Activated CD4-positive, alpha-beta T cell treated with anti-CD3 and anti-CD28 coated beads, Interleukin-2, amount 10 ng/mL, durations not matched to agents 24 days and 14 days (primary cell): ENCODE results near the gene DRAM2. TPM values are rescaled to one million over a fixed set of nuclear protein-coding genes. Genes with fewer than 3 reads are reported as not detected.
"Not testable (repeated sequence)": the region's sequence is repeated elsewhere in the genome, so short reads cannot be mapped to it uniquely, and the experiment has no call there.

Experiments used
- DNase-seq: peaks from one replicate; pipeline ENCODE4 v3.0.0; 2022
- H3K27ac Mint-ChIP-seq: one replicate; pipeline ENCODE4 v1.8.0; 2022; ENCODE audit warnings: mild to moderate bottlenecking, mixed read lengths
- H3K27me3 Mint-ChIP-seq: one replicate; pipeline ENCODE4 v1.8.0; 2022; ENCODE audit warnings: mixed read lengths
- H3K36me3 Mint-ChIP-seq: one replicate; pipeline ENCODE4 v1.8.0; 2022; ENCODE audit warnings: low read depth, mild to moderate bottlenecking, mixed read lengths
- H3K4me1 Mint-ChIP-seq: one replicate; pipeline ENCODE4 v1.8.0; 2021; ENCODE audit warnings: mixed read lengths
- H3K4me3 Mint-ChIP-seq: one replicate; pipeline ENCODE4 v1.8.0; 2022; ENCODE audit warnings: mild to moderate bottlenecking, moderate library complexity, mixed read lengths
- H3K9me3 Mint-ChIP-seq: one replicate; pipeline ENCODE4 v1.8.0; 2021; ENCODE audit warnings: mixed read lengths
- intact Hi-C: fragments of 100-400 bp; cut with micrococcal nuclease; formaldehyde crosslinking; loops from one replicate; pipeline ENCODE4 v1.15.1; 2023
- total RNA-seq: library from RNA; stranded (reverse); gene quantifications from 2 replicates; pipeline ENCODE4 v1.2.3, GENCODE V29; 2022

Gene DRAM2
- total RNA-seq, 1 donor from 2014 or later: 26.5 TPM

DNA sequence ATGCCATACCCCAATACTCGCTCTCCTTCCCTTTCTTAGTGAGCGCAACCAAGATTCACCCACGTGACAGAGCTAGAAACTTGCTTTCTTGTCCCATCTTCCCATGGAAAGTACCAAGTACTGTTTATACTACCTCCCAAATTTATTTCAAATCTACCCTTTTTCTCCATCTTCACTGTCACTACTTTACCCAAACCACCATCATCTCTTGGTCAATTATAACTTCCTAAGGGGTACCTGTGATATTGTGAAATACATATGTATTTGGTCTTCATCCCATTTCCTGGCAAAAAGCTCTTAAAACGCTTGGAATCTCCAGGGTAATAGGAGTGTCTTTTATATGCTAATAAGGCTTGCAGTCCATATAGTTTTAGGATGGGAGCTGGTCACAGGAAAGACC, 8.2 kb downstream of the DRAM2 start:
- H3K36me3 Mint-ChIP-seq: peaks cover 44% of the 10 kb centered on the region
- H3K4me1 Mint-ChIP-seq: peaks cover 22% of the 10 kb centered on the region
- H3K27ac Mint-ChIP-seq: no peak overlapping the region
- no peak overlapping the region for H3K4me3 Mint-ChIP-seq
- H3K27me3 Mint-ChIP-seq: no peaks in the 10 kb centered on the region
- intact Hi-C loops: no loop called here
- no peaks in the 10 kb centered on the region for H3K9me3 Mint-ChIP-seq
- DNase-seq: no peak

DNA sequence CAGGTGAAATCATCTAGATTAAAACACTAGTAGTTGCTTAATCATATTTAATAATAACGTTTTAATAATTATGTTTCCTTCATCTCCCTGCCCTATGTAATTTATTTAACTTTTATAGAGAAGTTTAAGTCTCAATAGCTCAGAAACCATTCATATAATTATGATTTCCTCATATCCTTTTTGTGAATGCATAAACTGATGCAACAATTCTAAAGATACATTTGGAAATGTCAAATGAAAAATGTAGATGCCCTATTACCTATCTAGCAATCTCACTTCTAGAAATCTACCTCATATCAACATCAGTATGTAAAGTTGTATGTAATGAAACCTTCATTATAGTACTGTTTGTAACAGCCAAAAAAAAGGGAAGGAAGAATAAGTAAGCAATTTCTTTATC, 10.5 kb downstream of the DRAM2 start:
- intact Hi-C loops: no loop called here
- Mint-ChIP-seq H3K36me3 (peaks cover 43% of the 10 kb centered on the region), H3K27ac (no peak overlapping the region), H3K9me3 (no peaks in the 10 kb centered on the region), H3K4me1 (peaks cover 22% of the 10 kb centered on the region), H3K27me3 (no peaks in the 10 kb centered on the region), H3K4me3 (no peak overlapping the region)
- DNase-seq: no peak

DNA sequence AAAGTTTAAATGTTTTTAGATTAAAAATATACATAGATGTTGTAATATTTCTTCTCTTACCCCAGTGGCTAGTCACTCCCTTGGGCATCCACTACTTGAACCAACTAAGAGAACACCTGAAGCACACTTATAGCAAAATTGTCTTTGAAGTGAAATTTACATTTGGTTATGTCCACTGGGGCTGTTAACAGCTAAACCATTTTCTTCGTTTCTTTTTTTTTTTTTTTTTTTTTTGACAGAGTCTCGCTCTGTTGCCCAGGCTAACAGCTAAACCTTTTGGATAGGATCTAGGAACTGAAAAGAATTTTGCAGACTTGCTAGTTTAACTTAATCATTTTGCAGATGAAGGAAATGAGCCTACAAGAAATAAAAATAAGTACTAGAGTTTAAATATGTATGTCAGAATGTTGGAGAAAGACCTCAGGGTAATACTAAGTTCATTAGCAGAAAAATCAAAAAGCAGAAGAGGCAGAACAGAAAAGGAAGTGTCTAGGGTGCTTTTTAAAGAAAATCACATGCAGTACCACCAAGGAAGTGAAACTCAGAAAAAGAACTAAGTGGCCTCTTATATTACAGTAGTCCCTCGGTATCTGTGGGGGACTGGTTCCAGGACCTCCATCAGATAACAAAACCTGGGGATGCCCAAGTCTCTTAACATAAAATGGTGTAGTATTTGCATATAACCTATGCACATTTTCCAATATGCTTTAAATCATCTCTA, 11.8 kb downstream of the DRAM2 start:
- no peak for DNase-seq
- Mint-ChIP-seq H3K4me1 (peaks cover 20% of the 10 kb centered on the region), H3K4me3 (peak overlapping the region; percentile 12), H3K27ac (no peak overlapping the region), H3K9me3 (no peaks in the 10 kb centered on the region), H3K27me3 (no peaks in the 10 kb centered on the region), H3K36me3 (peaks cover 50% of the 10 kb centered on the region)
- intact Hi-C loops: no loop called here

DNA sequence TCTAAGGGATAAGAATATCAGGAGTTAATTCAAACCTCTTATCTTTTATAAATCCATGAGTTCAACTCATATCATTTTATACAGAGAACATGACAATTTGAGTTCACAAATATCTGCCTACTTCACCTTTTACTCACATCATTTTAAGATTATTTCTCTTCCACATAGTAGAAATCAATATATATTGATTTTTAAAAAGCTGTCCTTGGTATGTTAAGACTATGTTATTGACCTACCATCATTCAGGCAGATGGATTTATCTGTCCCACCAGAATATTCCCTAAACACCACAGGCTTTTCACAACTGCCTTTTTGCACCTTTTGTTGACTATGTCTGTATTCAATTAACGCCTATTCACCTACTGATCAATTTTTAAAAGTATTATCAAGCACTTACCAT, 13.5 kb downstream of the DRAM2 start:
- no peak for DNase-seq
- intact Hi-C loops: no loop called here
- Mint-ChIP-seq H3K36me3 (peaks cover 53% of the 10 kb centered on the region), H3K27ac (no peak overlapping the region), H3K4me1 (peaks cover 14% of the 10 kb centered on the region), H3K4me3 (no peak overlapping the region), H3K27me3 (no peaks in the 10 kb centered on the region), H3K9me3 (no peaks in the 10 kb centered on the region)

DNA sequence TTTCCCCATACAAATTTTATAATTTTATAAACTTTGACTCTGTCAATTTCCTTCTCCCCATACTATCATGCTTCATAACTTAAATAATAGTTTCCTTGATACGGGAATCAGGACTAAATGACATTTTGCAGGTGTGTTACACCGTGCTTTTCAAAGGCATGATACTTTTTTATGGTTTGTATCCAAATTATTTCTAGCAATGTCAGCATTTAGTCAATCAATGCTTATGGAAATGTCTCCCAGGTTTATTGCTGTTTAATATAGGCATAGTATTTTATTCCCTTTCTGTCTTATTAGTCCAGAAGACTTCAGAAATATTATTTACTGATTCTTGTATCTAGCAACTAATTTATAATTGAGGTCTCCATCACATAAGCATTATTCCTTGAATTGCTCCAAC, 23.4 kb downstream of the DRAM2 start:
- Mint-ChIP-seq H3K27me3 (no peaks in the 10 kb centered on the region), H3K36me3 (peaks cover 37% of the 10 kb centered on the region), H3K27ac (no peak overlapping the region), H3K4me3 (no peak overlapping the region), H3K9me3 (no peaks in the 10 kb centered on the region), H3K4me1 (no peaks in the 10 kb centered on the region)
- no peak for DNase-seq
- intact Hi-C loops: no loop called here

DNA sequence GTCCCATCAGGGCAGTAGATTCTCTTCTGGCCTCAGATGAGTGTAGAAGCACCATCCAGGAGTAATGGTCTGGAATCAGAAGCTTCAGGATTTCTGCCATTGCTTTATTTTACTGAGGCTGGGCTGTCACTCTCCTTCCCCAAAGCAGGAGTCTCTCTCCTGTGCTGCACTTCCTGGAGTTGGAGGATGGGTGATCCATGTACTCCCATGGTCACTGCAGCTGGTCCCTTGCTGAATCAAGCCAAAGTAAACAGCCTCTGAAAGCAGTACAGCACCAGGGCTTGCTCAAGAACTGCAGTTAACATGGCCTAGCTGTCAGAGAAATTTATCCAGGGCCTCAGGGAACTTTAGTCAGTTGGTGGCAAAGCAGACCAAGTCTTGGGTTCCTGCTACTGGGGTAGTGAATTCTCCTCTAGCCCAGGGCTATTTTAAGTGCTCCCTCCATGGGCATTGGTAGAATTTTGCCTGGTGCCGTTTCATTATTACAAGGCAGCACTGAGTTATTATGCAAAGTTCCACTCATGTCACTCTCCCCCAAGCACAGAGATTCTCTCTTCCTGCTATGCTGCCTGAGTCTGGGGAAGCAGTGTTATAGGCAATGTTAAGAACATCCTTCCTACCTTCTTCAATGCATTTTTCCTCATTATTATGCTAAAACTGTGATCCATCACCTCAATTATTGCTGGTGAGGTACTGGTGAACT, 29.5 kb downstream of the DRAM2 start:
- no peak for DNase-seq
- Mint-ChIP-seq H3K27ac (no peak overlapping the region), H3K4me1 (no peaks in the 10 kb centered on the region), H3K9me3 (peaks cover 12% of the 10 kb centered on the region), H3K27me3 (peaks cover 1% of the 10 kb centered on the region), H3K36me3 (peaks cover 15% of the 10 kb centered on the region), H3K4me3 (no peak overlapping the region)
- intact Hi-C loops: no loop called here

DNA sequence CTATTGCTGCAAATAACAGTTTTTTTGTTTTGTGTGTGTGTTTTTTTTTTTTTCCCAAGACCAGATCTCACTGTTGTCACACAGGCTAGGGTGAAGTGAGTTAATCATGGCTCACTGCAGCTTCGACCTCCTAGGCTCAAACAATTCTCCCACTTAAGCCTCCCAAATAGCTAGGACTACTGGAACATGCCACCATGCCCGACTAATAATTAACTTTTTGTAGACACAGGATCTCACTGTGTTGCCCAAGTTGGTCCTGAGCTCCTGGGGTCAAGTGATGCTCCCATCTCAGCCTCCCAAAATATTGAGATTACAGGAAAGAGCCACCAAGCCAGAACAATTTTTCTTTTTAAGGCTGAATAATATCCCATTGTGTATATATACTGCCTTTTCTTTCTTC, 34.9 kb downstream of the DRAM2 start:
- Mint-ChIP-seq H3K4me3 (no peak overlapping the region), H3K27ac (no peak overlapping the region)

DNA sequence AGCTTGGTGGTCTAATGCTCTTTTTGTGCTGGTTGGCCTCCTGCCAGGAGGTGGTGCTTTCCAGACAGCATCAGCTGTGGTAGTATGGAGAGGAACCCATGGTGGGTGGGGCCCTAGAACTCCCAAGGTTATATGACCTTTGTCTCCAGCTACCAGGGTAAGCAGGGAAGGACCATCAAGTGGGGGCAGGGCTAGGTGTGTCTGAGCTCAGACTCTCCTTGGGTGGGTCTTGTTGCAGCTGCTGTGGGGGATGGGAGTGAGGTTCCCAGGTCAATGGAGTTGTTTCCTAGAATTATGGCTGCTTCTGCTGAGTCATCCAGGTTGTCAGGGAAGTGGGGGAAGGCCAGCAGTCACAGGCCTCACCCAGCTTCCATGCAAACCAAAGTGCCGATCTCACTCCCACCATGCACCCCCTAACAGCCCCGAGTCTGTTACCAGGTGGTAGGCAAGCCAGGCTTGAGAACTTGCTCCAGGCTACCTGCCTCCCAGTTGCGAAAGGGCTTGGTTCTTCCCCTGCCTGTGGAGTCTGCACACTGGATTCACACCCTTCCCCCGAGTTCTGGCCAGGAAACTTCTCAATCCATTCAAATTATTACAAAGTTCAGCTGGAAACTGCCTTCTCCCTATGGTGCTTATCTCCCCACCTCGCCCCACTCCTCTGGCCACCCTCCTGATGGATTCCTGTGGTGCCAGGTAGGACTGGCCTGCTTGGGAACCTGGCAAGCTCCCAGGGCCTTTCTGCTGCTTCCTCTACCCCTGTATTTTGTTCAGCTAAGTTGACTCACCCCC, 37.8 kb downstream of the DRAM2 start:
- intact Hi-C loops: no loop called here
- Mint-ChIP-seq H3K4me1 (no peaks in the 10 kb centered on the region), H3K4me3 (no peak overlapping the region), H3K27me3 (peaks cover 4% of the 10 kb centered on the region), H3K36me3 (no peaks in the 10 kb centered on the region), H3K27ac (no peak overlapping the region), H3K9me3 (peaks cover 36% of the 10 kb centered on the region)
- DNase-seq: no peak

More for the DNA sequence above, 34.9 kb downstream of the DRAM2 start:
- H3K4me1 Mint-ChIP-seq: no peaks in the 10 kb centered on the region
- intact Hi-C loops: no loop called here
- peaks cover 4% of the 10 kb centered on the region for H3K27me3 Mint-ChIP-seq
- no peak for DNase-seq
- H3K36me3 Mint-ChIP-seq: peaks cover 4% of the 10 kb centered on the region
- peaks cover 34% of the 10 kb centered on the region for H3K9me3 Mint-ChIP-seq

DNA sequence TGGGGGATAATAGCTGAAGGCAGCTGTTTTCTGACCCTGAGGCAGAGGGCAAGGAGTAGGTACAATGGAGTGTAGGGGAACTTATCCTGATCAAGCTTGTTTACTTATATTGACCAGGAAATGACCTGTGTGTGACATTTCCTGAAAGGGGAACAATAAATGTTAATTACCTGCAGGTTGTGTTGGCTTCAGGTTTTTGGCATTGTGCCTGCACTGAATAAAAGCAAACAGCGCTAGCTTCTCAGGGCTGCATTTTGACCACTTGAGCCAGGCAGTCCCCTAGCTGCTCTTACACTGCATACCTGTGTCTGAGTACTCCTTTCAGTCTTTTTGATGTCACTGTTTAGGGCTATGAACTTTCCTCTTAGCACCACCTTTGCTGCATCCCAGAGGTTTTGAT, 40.6 kb downstream of the DRAM2 start:
- no peak overlapping the region for H3K4me3 Mint-ChIP-seq
- H3K9me3 Mint-ChIP-seq: peaks cover 40% of the 10 kb centered on the region
- H3K27ac Mint-ChIP-seq: no peak overlapping the region
- no peak for DNase-seq
- peaks cover 2% of the 10 kb centered on the region for H3K27me3 Mint-ChIP-seq
- H3K36me3 Mint-ChIP-seq: no peaks in the 10 kb centered on the region
- intact Hi-C loops: no loop called here
- no peaks in the 10 kb centered on the region for H3K4me1 Mint-ChIP-seq

DNA sequence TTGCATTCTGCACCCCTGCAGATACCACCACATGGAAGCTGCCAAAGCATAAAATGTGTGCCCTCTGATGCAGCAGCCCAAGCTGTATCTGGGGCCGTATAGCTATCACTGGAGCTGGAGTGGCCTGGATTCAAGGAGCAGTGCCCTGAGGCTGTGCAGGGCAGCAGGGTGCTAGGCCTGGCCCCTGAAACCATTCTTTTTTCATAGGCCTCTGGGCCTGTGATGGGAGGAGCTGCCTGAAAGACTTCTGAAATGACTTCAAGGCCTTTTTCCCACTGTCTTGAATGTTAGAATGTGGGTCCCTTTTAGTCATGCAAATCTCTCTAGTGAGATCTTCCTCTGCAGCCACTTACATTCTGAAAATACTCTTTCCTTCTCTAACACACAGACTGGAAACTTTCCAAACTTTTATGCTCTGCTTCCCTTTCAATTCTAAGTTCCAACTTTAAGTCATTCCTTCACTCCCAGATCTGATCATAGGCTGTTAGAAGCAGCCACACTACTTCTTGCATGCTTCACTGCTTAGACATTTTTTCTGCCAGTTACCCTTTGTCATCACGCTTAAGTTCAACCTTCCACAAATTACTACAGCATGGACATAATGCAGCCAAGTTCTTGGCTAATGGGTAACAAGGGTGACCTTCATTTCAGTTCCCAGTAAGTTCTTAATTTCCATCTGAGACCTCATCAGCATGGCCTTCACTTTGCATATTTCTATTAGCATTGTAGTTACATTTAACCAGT, 42.4 kb downstream of the DRAM2 start:
- Mint-ChIP-seq H3K27me3 (peaks cover 6% of the 10 kb centered on the region), H3K36me3 (no peaks in the 10 kb centered on the region), H3K27ac (no peak overlapping the region), H3K4me3 (no peak overlapping the region), H3K4me1 (no peaks in the 10 kb centered on the region), H3K9me3 (peaks cover 49% of the 10 kb centered on the region)
- intact Hi-C loops: no loop called here
- DNase-seq: no peak

DNA sequence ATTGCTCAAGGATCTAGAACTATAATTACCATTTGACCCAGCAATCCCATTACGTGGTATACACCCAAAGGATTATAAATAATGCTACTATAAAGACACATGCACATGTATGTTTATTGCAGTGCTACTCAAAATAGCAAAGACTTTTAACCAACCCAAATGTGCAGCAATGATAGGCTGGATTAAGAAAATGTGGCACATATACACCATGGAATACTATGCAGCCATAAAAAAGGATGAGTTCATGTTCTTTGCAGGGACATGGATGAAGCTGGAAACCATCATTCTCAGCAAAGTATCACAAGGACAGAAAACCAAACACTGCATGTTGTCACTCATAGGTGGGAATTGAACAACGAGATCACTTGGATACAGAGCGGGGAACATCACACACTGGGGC, 44.5 kb downstream of the DRAM2 start:
- DNase-seq, intact Hi-C loops, H3K36me3 Mint-ChIP-seq, H3K4me3 Mint-ChIP-seq, H3K27ac Mint-ChIP-seq, H3K27me3 Mint-ChIP-seq, H3K4me1 Mint-ChIP-seq: not testable (repeated sequence)
- peaks cover 39% of the 10 kb centered on the region for H3K9me3 Mint-ChIP-seq

DNA sequence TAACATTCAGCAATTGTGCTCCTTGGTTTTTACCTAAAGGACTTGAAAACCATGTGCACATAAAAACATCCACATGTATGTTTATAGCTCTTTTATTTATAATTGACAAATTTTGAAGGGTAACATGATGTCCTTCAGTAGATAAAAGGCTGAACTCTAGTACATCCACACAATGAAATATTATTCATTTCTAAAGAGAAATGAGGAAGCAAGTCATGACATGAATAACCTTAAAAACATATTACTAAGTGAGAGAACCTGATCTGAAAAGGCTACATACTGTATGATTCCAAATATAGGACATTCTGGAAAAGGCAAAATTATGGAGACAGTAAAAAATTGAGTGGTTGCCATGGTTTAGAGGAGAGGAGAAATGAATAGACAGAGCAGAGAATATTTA, 50.3 kb downstream of the DRAM2 start:
- DNase-seq: no peak
- intact Hi-C loops: no loop called here
- no peaks in the 10 kb centered on the region for H3K36me3 Mint-ChIP-seq
- H3K4me1 Mint-ChIP-seq: no peaks in the 10 kb centered on the region
- H3K27me3 Mint-ChIP-seq: peaks cover 21% of the 10 kb centered on the region
- peaks cover 25% of the 10 kb centered on the region for H3K9me3 Mint-ChIP-seq
- no peak overlapping the region for H3K27ac Mint-ChIP-seq
- H3K4me3 Mint-ChIP-seq: no peak overlapping the region

DNA sequence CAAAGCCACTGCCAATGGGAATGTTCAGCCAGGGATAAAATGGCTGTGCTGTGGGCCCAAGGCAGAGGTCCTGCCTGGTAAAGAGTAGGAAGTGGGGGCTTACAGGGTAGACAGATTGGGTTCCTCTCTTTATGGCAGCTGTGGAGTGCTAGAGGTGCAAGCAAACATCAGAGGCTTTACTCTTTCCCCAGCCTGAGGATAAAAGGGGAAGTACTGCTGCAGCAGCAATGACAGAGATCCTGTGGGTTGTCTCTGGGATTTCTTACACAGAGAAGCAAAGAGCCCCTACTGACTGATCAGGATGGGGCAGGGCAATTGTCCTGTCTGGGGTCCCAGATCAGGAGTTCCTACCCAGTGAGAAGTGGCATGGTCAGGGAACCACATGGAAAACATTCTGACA, 54.2 kb downstream of the DRAM2 start:
- no peaks in the 10 kb centered on the region for H3K36me3 Mint-ChIP-seq
- peaks cover 34% of the 10 kb centered on the region for H3K27me3 Mint-ChIP-seq
- DNase-seq: no peak
- no peak overlapping the region for H3K4me3 Mint-ChIP-seq
- H3K4me1 Mint-ChIP-seq: no peaks in the 10 kb centered on the region
- intact Hi-C loops: no loop called here
- H3K9me3 Mint-ChIP-seq: peaks cover 20% of the 10 kb centered on the region
- no peak overlapping the region for H3K27ac Mint-ChIP-seq

DNA sequence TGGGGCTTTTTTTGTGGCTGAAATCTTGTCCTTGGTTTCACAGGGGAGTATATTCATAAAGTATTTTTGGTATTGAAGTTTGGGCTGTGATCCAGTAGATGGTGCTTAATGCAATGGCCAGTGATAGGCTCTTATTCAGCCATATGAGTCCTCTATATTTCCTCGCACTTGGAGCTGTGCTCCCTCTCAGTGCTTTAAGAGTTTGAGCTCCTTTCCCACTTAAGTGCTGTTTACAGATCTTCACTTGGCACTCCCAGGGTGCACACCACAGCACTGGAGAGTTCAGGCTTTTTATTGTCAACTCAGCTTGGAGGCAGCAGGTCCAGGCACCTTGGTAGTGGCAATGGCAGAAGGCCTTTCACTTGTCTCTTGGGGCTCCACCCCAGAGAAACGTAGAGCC, 54.9 kb downstream of the DRAM2 start:
- intact Hi-C loops: no loop called here
- Mint-ChIP-seq H3K9me3 (peaks cover 21% of the 10 kb centered on the region), H3K27ac (no peak overlapping the region), H3K4me1 (no peaks in the 10 kb centered on the region), H3K27me3 (peaks cover 34% of the 10 kb centered on the region), H3K36me3 (no peaks in the 10 kb centered on the region), H3K4me3 (no peak overlapping the region)
- no peak for DNase-seq
